Fibroblast of lung (primary cell): Measurements from ENCODE around the gene LIN28A. TPM values are rescaled to one million over a fixed set of nuclear protein-coding genes. Genes with fewer than 3 reads are reported as not detected.

ENCODE experiments used
- DNase-seq, 2 donors: peaks; one replicate each; pipeline versions ENCODE4 v3.0.0 to v3.0.0-alpha.2; 2010; ENCODE audit warnings: low read depth in 2 of 2
- H2AFZ ChIP-seq: 2 replicates; pipeline ENCODE4 v1.5.1; 2012; ENCODE audit warnings: low read length, control low read depth, inconsistent platforms
- H3K27ac ChIP-seq: 2 replicates; pipeline ENCODE4 v1.5.1; 2011; ENCODE audit warnings: low read length, control low read depth; ENCODE audit not compliant: insufficient read depth
- H3K27me3 ChIP-seq: 2 replicates; pipeline ENCODE4 v1.5.1; 2011; ENCODE audit warnings: mild to moderate bottlenecking, low read length; ENCODE audit not compliant: control insufficient read depth, insufficient read depth
- H3K36me3 ChIP-seq: 2 replicates; pipeline ENCODE4 v1.5.1; 2011; ENCODE audit warnings: low read length; ENCODE audit not compliant: control insufficient read depth, insufficient read depth
- H3K4me1 ChIP-seq: 2 replicates; pipeline ENCODE4 v1.5.1; 2011; ENCODE audit warnings: low read length; ENCODE audit not compliant: control insufficient read depth, insufficient read depth; ENCODE audit errors: extremely low read depth
- H3K4me2 ChIP-seq: 2 replicates; pipeline ENCODE4 v1.5.1; 2011; ENCODE audit warnings: low read length, control low read depth; ENCODE audit not compliant: insufficient read depth; ENCODE audit errors: extremely low read depth
- H3K4me3 ChIP-seq, 4 experiments: fragments of 200-600 bp in 1 of 4; sonication (generic) in 1 of 4; replicated peaks in 1 of 4; 2 replicates each; pipeline ENCODE4 v1.5.1; 2011 to 2016; ENCODE audit warnings: low read length in 4 of 4, low read depth in 3 of 4, mild to moderate bottlenecking in 3 of 4, control low read depth in 2 of 4, inconsistent platforms in 1 of 4, mixed read lengths in 1 of 4; ENCODE audit not compliant: insufficient read depth in 1 of 4; ENCODE audit errors: control extremely low read depth in 1 of 4
- H3K79me2 ChIP-seq: 2 replicates; pipeline ENCODE4 v1.5.1; 2012; ENCODE audit warnings: mild to moderate bottlenecking, low read length, inconsistent platforms; ENCODE audit not compliant: control insufficient read depth, insufficient read depth
- H3K9ac ChIP-seq: 2 replicates; pipeline ENCODE4 v1.5.1; 2011; ENCODE audit warnings: mild to moderate bottlenecking, low read length, control low read depth; ENCODE audit not compliant: insufficient read depth
- H3K9me3 ChIP-seq: 2 replicates; pipeline ENCODE4 v1.5.1; 2012; ENCODE audit warnings: low read depth, low read length; ENCODE audit not compliant: control insufficient read depth, insufficient read depth
- H4K20me1 ChIP-seq: 2 replicates; pipeline ENCODE4 v1.5.1; 2011; ENCODE audit warnings: low read length; ENCODE audit not compliant: control insufficient read depth, insufficient read depth; ENCODE audit errors: extremely low read depth
- CTCF ChIP-seq, 2 donors: IDR thresholded peaks in 1 of 2; conservative IDR thresholded peaks in 1 of 2; 1 replicate in 1 of 2; 2 replicates in 1 of 2; pipeline ENCODE4 v1.5.1; 2011 to 2012; ENCODE audit warnings: low read length in 2 of 2, control low read depth in 1 of 2, inconsistent platforms in 1 of 2, low read depth in 1 of 2, mild to moderate bottlenecking in 1 of 2
- EZH2 ChIP-seq: IDR thresholded peaks from 2 replicates; pipeline ENCODE4 v1.5.1; 2012; ENCODE audit warnings: low read length, control low read depth, mild to moderate bottlenecking; ENCODE audit errors: missing control alignments
- polyA plus RNA-seq, 2 donors: library from polyadenylated mRNA; depleted of rRNA in 1 of 2; stranded (reverse) in 1 of 2; unstranded in 1 of 2; fragments of >200 nt; gene quantifications; 2 replicates each; pipeline ENCODE4 v1.2.1, GENCODE V29; 2011 to 2012; ENCODE audit warnings: missing spikeins in 1 of 2
- total RNA-seq: library from RNA; depleted of rRNA; stranded (reverse); fragments of >200 nt; gene quantifications from 2 replicates; pipeline ENCODE4 v1.2.1, GENCODE V29; 2014

Gene LIN28A
- total and polyA plus RNA-seq, 2 donors (not counting 1 experiment from before 2014, with no cell fraction given), result 0.09 TPM; not detected in 1

GRCh38 chr1:26388791-26389445 lies 21.7 kb upstream of the LIN28A start:
- no peak overlapping the region for H3K9ac ChIP-seq
- no peak overlapping the region for H3K4me2 ChIP-seq
- no peaks in the 10 kb centered on the region for H4K20me1 ChIP-seq
- no peak overlapping the region for H3K4me3 ChIP-seq
- H2AFZ ChIP-seq, result no peak overlapping the region
- no peaks in the 10 kb centered on the region for H3K9me3 ChIP-seq
- no peak for TF ChIP-seq CTCF (conservative IDR thresholded peaks at IDR 0.05 in 1 of 2, IDR thresholded peaks at IDR 0.05 in 1 of 2; ENCODE audit: low read depth in 1 of 2, low read length in 2 of 2)
- TF ChIP-seq EZH2, result no peak
- H3K27me3 ChIP-seq, result no peaks in the 10 kb centered on the region
- H3K27ac ChIP-seq, result no peak overlapping the region
- H3K36me3 ChIP-seq, result no peaks in the 10 kb centered on the region
- peaks cover 2% of the 10 kb centered on the region for H3K4me1 ChIP-seq
- DNase-seq, result no peak
- no peaks in the 10 kb centered on the region for H3K79me2 ChIP-seq

DNA sequence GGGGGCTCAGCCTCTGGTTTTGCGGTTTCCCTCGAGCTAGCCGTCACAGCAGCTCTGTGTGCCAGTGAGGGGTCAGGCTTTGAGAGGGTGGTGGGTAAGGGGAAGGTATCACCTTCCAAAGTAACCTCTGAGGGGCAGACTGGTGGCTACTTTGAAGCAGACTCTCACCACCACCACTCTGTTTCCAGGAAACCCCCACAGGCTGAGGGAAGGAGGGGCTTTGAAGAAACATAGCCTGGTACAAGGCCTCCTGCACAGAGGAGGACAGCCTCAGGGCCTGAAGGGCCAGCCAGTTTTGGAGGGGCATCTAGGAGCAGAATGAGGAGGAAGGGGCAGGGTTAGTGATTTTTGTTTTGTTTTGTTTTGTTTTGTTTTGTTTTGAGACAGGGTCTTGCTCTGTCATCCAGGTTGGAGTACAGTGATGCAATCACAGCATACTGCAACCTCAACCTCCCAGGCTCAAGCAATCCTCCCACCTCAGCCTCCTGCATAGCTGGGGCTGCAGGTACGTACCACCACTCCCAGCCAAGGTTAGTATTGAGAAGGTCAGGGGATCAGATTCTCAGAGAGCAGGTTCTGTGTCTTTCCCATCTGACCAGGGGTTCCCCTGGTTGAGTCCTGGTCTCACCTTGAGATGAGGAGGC lies 20.9 kb upstream of the LIN28A start:
- DNase-seq, result no peak
- H3K27ac ChIP-seq, result no peak overlapping the region
- TF ChIP-seq CTCF (conservative IDR thresholded peaks at IDR 0.05 in 1 of 2, IDR thresholded peaks at IDR 0.05 in 1 of 2; ENCODE audit: low read depth in 1 of 2, low read length in 2 of 2) (no peak), EZH2 (no peak)
- H3K9ac ChIP-seq, result no peak overlapping the region
- no peak overlapping the region for H3K4me2 ChIP-seq
- H3K4me1 ChIP-seq, result peaks cover 2% of the 10 kb centered on the region
- H3K27me3 ChIP-seq, result no peaks in the 10 kb centered on the region
- no peaks in the 10 kb centered on the region for H3K79me2 ChIP-seq
- no peak overlapping the region for H2AFZ ChIP-seq
- no peaks in the 10 kb centered on the region for H3K36me3 ChIP-seq
- no peak overlapping the region for H3K4me3 ChIP-seq
- H4K20me1 ChIP-seq, result no peaks in the 10 kb centered on the region
- no peaks in the 10 kb centered on the region for H3K9me3 ChIP-seq

- no peak overlapping the region for H3K9ac ChIP-seq
- peak; percentile 45 to 70 for DNase-seq
- no peaks in the 10 kb centered on the region for H3K79me2 ChIP-seq
- no peaks in the 10 kb centered on the region for H3K9me3 ChIP-seq
- no peaks in the 10 kb centered on the region for H3K4me1 ChIP-seq
- H3K4me3 ChIP-seq, result no peak overlapping the region
- no peaks in the 10 kb centered on the region for H3K36me3 ChIP-seq
- H3K4me2 ChIP-seq, result no peak overlapping the region
- TF ChIP-seq CTCF (conservative IDR thresholded peaks at IDR 0.05 in 1 of 2, IDR thresholded peaks at IDR 0.05 in 1 of 2; ENCODE audit: low read depth in 1 of 2, low read length in 2 of 2), result peak; percentile 92 to 97
- TF ChIP-seq EZH2, result no peak
- no peak overlapping the region for H2AFZ ChIP-seq
- H4K20me1 ChIP-seq, result no peaks in the 10 kb centered on the region
- no peak overlapping the region for H3K27ac ChIP-seq
- H3K27me3 ChIP-seq, result no peaks in the 10 kb centered on the region
These were observed 19.2 kb upstream of the LIN28A start for GRCh38 chr1:26391450-26391849.
